ENCODE measurements around the gene NRG2. TPM values are rescaled to one million over a fixed set of nuclear protein-coding genes. Genes with fewer than 3 reads are reported as not detected.

NRG2 gene
- total and polyA plus RNA-seq, 7 experiments from 2014 or later = 0.05 to 0.22 (median 0.12) TPM; not detected in 3

DNA sequence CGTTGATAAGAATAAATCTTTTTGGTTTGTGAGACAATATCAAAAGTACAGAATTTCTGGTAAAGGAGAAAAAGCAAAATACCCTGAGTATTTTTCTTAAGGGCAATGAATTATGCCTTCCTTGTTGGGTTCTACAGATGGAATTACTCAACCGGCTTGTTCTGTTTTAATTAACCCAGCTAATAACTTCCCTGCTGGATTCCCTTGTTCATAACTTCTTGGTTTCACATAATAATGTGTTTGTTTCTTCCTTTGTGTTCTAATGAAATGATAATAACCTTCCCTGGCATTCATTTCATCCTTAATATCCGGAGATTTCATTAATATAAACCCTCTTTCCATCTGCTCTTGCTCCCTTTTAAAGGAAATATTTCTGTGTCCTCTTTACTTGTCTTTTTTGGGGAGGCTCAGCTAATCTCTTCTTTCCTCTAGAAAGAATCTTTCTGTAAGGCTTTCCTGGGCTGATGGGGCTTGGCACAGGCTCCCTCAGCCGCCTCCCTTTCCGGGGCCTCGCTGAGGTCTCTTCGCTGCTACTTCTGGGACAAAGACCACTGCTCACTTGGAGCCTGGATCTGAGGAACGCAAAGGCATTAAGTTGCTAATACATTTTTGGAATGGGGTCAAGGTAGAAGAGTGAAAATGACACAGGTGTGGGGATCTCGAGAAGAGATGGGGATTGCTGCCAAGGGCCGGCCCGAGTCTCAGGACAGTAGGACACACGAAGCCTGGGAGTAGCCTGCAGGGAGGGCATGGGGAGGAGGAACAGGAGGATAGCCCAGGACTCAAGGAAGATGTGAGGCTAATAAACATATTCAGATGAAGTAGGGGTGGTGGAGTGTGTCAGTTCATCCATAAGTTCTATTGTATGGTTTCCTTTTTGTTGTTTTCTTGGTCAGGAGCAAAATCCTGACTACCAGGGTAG is 118.5 kb downstream of the NRG2 start:
- Mint-ChIP-seq H3K4me1 (peaks cover 0 to 12% (median 0%) of the 10 kb centered on the region in 7 donors), H3K4me3 (no peak overlapping the region), H3K27ac (no peak overlapping the region), H3K36me3 (peaks cover 0 to 10% (median 0%) of the 10 kb centered on the region in 5 donors), H3K9me3 (no peaks in the 10 kb centered on the region), H3K27me3 (peaks cover 19 to 28% (median 24%) of the 10 kb centered on the region in 5 donors)
- peaks cover 0 to 18% of the 10 kb centered on the region in 2 donors for H3K4me1 ChIP-seq (ENCODE audit: control insufficient read depth in 2 of 2, insufficient read depth in 2 of 2, low read length in 2 of 2)
- no peak for DNase-seq
- CTCF ChIA-PET = no interaction called here
- POLR2A ChIA-PET = no interaction called here
- ATAC-seq = no peak
- no peak overlapping the region for H3K4me3 ChIP-seq (ENCODE audit: low read length)
- no peaks in the 10 kb centered on the region for H3K9me3 ChIP-seq (ENCODE audit: control insufficient read depth in 2 of 3, low read length in 3 of 3)
- intact Hi-C loops (cut with micrococcal nuclease) = no loop called here
- no peak overlapping the region for H3K27ac ChIP-seq (ENCODE audit: low read depth, low read length)
- H3K27me3 ChIP-seq (ENCODE audit: control insufficient read depth in 2 of 2, insufficient read depth in 2 of 2, low read length in 2 of 2) = peaks cover 0 to 3% of the 10 kb centered on the region in 2 donors
- no peaks in the 10 kb centered on the region for H3K36me3 ChIP-seq (ENCODE audit: control insufficient read depth in 2 of 3, insufficient read depth in 3 of 3, low read length in 3 of 3)

DNA sequence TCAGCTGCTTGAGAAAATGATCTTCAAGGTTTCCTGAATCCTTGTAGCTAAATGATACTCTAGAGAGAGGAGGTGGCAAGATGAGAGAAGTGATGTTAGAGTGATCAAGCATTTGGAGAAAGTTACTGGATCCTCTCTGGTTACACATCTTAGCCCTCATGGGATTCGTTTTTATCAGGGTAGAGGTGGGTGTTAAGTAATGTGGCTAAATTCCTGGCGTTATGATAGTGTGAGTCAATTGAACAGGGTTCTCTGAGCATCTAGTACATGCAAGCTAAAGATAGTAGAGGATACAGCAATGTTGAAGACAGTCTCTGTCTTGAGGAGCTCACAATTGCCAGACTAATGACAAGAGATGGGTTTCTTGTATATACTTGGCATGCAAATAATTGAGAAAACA is 123.8 kb downstream of the NRG2 start:
- Histone ChIP-seq H3K9me3 (ENCODE audit: control insufficient read depth in 2 of 3, low read length in 3 of 3) (no peaks in the 10 kb centered on the region), H3K4me1 (ENCODE audit: control insufficient read depth in 2 of 2, insufficient read depth in 2 of 2, low read length in 2 of 2) (no peaks in the 10 kb centered on the region), H3K4me3 (ENCODE audit: low read length) (no peak overlapping the region), H3K27ac (ENCODE audit: low read depth, low read length) (no peak overlapping the region), H3K36me3 (ENCODE audit: control insufficient read depth in 2 of 3, insufficient read depth in 3 of 3, low read length in 3 of 3) (no peaks in the 10 kb centered on the region), H3K27me3 (ENCODE audit: control insufficient read depth in 2 of 2, insufficient read depth in 2 of 2, low read length in 2 of 2) (peaks cover 3% of the 10 kb centered on the region in 2 donors)
- Mint-ChIP-seq H3K9me3 (peaks cover 0 to 5% (median 0%) of the 10 kb centered on the region in 11 donors), H3K4me1 (peaks cover 0 to 6% (median 0%) of the 10 kb centered on the region in 7 donors), H3K27me3 (peaks cover 8 to 34% (median 27%) of the 10 kb centered on the region in 5 donors), H3K27ac (no peak overlapping the region), H3K36me3 (no peaks in the 10 kb centered on the region), H3K4me3 (no peak overlapping the region)
- DNase-seq (no peak), ATAC-seq (no peak)
- ChIA-PET POLR2A (no interaction called here), CTCF (no interaction called here)
- intact Hi-C loops (cut with micrococcal nuclease) = no loop called here

GRCh38 chr5:139915834-139916233 is 127.3 kb downstream of the NRG2 start:
- peaks cover 0 to 5% (median 0%) of the 10 kb centered on the region in 11 donors for H3K9me3 Mint-ChIP-seq
- no peak overlapping the region for H3K4me3 Mint-ChIP-seq
- intact Hi-C loops (cut with micrococcal nuclease) = no loop called here
- ATAC-seq (no peak), DNase-seq (peak in 1 of 9 donors; percentile 8)
- Histone ChIP-seq H3K36me3 (ENCODE audit: control insufficient read depth in 2 of 3, insufficient read depth in 3 of 3, low read length in 3 of 3) (no peaks in the 10 kb centered on the region), H3K4me1 (ENCODE audit: control insufficient read depth in 2 of 2, insufficient read depth in 2 of 2, low read length in 2 of 2) (no peaks in the 10 kb centered on the region), H3K27me3 (ENCODE audit: control insufficient read depth in 2 of 2, insufficient read depth in 2 of 2, low read length in 2 of 2) (peaks cover 3% of the 10 kb centered on the region in 2 donors), H3K4me3 (ENCODE audit: low read length) (no peak overlapping the region), H3K9me3 (ENCODE audit: control insufficient read depth in 2 of 3, low read length in 3 of 3) (no peaks in the 10 kb centered on the region), H3K27ac (ENCODE audit: low read depth, low read length) (no peak overlapping the region)
- CTCF ChIA-PET = interaction anchor here (1.0 kb wide), 1 partner anchor 53 kb away, joined by 3 read pairs; no protein-coding TSS in a partner anchor
- no peak overlapping the region for H3K27ac Mint-ChIP-seq
- POLR2A ChIA-PET = no interaction called here
- H3K4me1 Mint-ChIP-seq = peaks cover 0 to 8% (median 0%) of the 10 kb centered on the region in 7 donors
- H3K27me3 Mint-ChIP-seq = peaks cover 11 to 32% (median 28%) of the 10 kb centered on the region in 5 donors
- H3K36me3 Mint-ChIP-seq = no peaks in the 10 kb centered on the region

- H3K4me1 ChIP-seq (ENCODE audit: control insufficient read depth in 2 of 2, insufficient read depth in 2 of 2, low read length in 2 of 2) = no peaks in the 10 kb centered on the region
- H3K27ac ChIP-seq (ENCODE audit: low read depth, low read length) = no peak overlapping the region
- peaks cover 0 to 3% of the 10 kb centered on the region in 2 donors for H3K27me3 ChIP-seq (ENCODE audit: control insufficient read depth in 2 of 2, insufficient read depth in 2 of 2, low read length in 2 of 2)
- H3K4me1 Mint-ChIP-seq = peaks cover 0 to 8% (median 0%) of the 10 kb centered on the region in 7 donors
- no peaks in the 10 kb centered on the region for H3K36me3 ChIP-seq (ENCODE audit: control insufficient read depth in 2 of 3, insufficient read depth in 3 of 3, low read length in 3 of 3)
- peaks cover 11 to 28% (median 26%) of the 10 kb centered on the region in 5 donors for H3K27me3 Mint-ChIP-seq
- H3K4me3 ChIP-seq (ENCODE audit: low read length) = no peak overlapping the region
- no peak overlapping the region for H3K27ac Mint-ChIP-seq
- H3K4me3 Mint-ChIP-seq = no peak overlapping the region
- peaks cover 0 to 5% (median 0%) of the 10 kb centered on the region in 11 donors for H3K9me3 Mint-ChIP-seq
- H3K36me3 Mint-ChIP-seq = no peaks in the 10 kb centered on the region
- ATAC-seq (no peak), DNase-seq (no peak)
- CTCF ChIA-PET = interaction anchor here (0.7 to 1.0 kb wide), 2 partner anchors 13 to 53 kb away, joined by 3 to 4 read pairs; no protein-coding TSS in a partner anchor
- intact Hi-C loops (cut with micrococcal nuclease) = no loop called here
- H3K9me3 ChIP-seq (ENCODE audit: control insufficient read depth in 2 of 3, low read length in 3 of 3) = no peaks in the 10 kb centered on the region
- POLR2A ChIA-PET = no interaction called here
Measured at GRCh38 chr5:139915266-139915665, 127.8 kb downstream of the NRG2 start.

GRCh38 chr5:139914218-139914807 is 128.8 kb downstream of the NRG2 start:
- H3K4me3 ChIP-seq (ENCODE audit: low read length) = no peak overlapping the region
- H3K9me3 ChIP-seq (ENCODE audit: control insufficient read depth in 2 of 3, low read length in 3 of 3) = no peaks in the 10 kb centered on the region
- Mint-ChIP-seq H3K9me3 (peaks cover 0 to 5% (median 0%) of the 10 kb centered on the region in 11 donors), H3K27me3 (peaks cover 11 to 28% (median 26%) of the 10 kb centered on the region in 5 donors), H3K4me1 (peaks cover 0 to 8% (median 0%) of the 10 kb centered on the region in 7 donors), H3K4me3 (no peak overlapping the region), H3K27ac (no peak overlapping the region), H3K36me3 (no peaks in the 10 kb centered on the region)
- ATAC-seq = no peak
- DNase-seq = no peak
- peaks cover 0 to 3% of the 10 kb centered on the region in 2 donors for H3K27me3 ChIP-seq (ENCODE audit: control insufficient read depth in 2 of 2, insufficient read depth in 2 of 2, low read length in 2 of 2)
- intact Hi-C loops (cut with micrococcal nuclease) = no loop called here
- ChIA-PET POLR2A (no interaction called here), CTCF (no interaction called here)
- no peaks in the 10 kb centered on the region for H3K36me3 ChIP-seq (ENCODE audit: control insufficient read depth in 2 of 3, insufficient read depth in 3 of 3, low read length in 3 of 3)
- H3K27ac ChIP-seq (ENCODE audit: low read depth, low read length) = no peak overlapping the region
- no peaks in the 10 kb centered on the region for H3K4me1 ChIP-seq (ENCODE audit: control insufficient read depth in 2 of 2, insufficient read depth in 2 of 2, low read length in 2 of 2)

DNA sequence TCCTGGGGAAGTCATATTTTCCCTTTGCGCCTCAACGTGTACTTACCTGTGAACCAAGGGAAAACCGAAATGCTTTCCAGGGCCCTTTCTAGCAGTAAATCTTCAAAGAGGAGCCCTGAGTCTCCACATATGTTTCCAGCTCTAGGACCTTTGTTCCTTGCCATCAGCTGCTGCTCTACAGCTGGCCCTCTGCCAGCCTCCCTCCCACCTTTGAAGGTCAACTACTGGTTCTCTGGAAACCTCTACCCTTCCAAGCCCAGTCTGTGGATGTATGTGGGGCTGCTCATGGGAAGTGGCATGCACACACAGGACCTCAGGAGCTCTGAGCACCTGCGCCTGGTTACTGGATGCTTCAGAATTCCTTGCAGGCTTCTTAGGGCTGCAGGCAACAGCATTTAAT is 130.3 kb downstream of the NRG2 start:
- CTCF ChIA-PET = no interaction called here
- DNase-seq (no peak), ATAC-seq (no peak)
- H3K4me1 Mint-ChIP-seq = peaks cover 0 to 8% (median 0%) of the 10 kb centered on the region in 7 donors
- peaks cover 11 to 28% (median 26%) of the 10 kb centered on the region in 5 donors for H3K27me3 Mint-ChIP-seq
- H3K9me3 Mint-ChIP-seq = peaks cover 0 to 5% (median 0%) of the 10 kb centered on the region in 11 donors
- Histone ChIP-seq H3K4me3 (ENCODE audit: low read length) (no peak overlapping the region), H3K27me3 (ENCODE audit: control insufficient read depth in 2 of 2, insufficient read depth in 2 of 2, low read length in 2 of 2) (peaks cover 0 to 3% of the 10 kb centered on the region in 2 donors), H3K9me3 (ENCODE audit: control insufficient read depth in 2 of 3, low read length in 3 of 3) (no peaks in the 10 kb centered on the region), H3K27ac (ENCODE audit: low read depth, low read length) (no peak overlapping the region), H3K36me3 (ENCODE audit: control insufficient read depth in 2 of 3, insufficient read depth in 3 of 3, low read length in 3 of 3) (no peaks in the 10 kb centered on the region), H3K4me1 (ENCODE audit: control insufficient read depth in 2 of 2, insufficient read depth in 2 of 2, low read length in 2 of 2) (no peaks in the 10 kb centered on the region)
- no peak overlapping the region for H3K4me3 Mint-ChIP-seq
- intact Hi-C loops (cut with micrococcal nuclease) = no loop called here
- POLR2A ChIA-PET = no interaction called here
- no peaks in the 10 kb centered on the region for H3K36me3 Mint-ChIP-seq
- H3K27ac Mint-ChIP-seq = no peak overlapping the region
